ENCODE results near the gene LSM11. TPM values are rescaled to one million over a fixed set of nuclear protein-coding genes. Genes with fewer than 3 reads are reported as not detected.

The LSM11 gene
- total RNA-seq, 2 experiments from 2014 or later: 5.8 to 6.1 TPM

Other genes starting within 250 kb of the LSM11 start
- 10 to 100 TPM; 28.3 to 29.0 TPM for gene ADAM19, start 167.9 kb upstream of the LSM11 start, total RNA-seq
- under 1 TPM in 1 of 2 experiments, not detected in 1; 0.09 TPM for gene SOX30, start 91.3 kb upstream of the LSM11 start, total RNA-seq
- not detected for gene C5orf52, start 72.2 kb upstream of the LSM11 start, total RNA-seq
- gene THG1L, start 12.3 kb upstream of the LSM11 start, total RNA-seq: 10 to 100 TPM; 10.9 to 13.3 TPM
- gene CLINT1, start 115.4 kb downstream of the LSM11 start, total RNA-seq: 10 to 100 TPM; 69.7 to 70.1 TPM